Endothelial cell (in vitro differentiated cells): ENCODE measurements around the gene NACA2. TPM values are rescaled to one million over a fixed set of nuclear protein-coding genes. Genes with fewer than 3 reads are reported as not detected.
"Not testable (repeated sequence)": the region's sequence is repeated elsewhere in the genome, so short reads cannot be mapped to it uniquely, and the experiment has no call there.

Source experiments
- DNase-seq: peaks from one replicate; pipeline ENCODE4 v3.0.0; 2021; ENCODE audit warnings: low spot score
- H3K27ac Mint-ChIP-seq: one replicate; pipeline ENCODE4 v1.8.0; 2021; ENCODE audit warnings: mixed read lengths, inconsistent platforms; ENCODE audit not compliant: unreplicated experiment
- H3K27me3 Mint-ChIP-seq: one replicate; pipeline ENCODE4 v1.8.0; 2021; ENCODE audit warnings: mild to moderate bottlenecking, moderate library complexity, mixed read lengths, inconsistent platforms; ENCODE audit not compliant: unreplicated experiment
- H3K36me3 Mint-ChIP-seq: one replicate; pipeline ENCODE4 v1.8.0; 2021; ENCODE audit warnings: mild to moderate bottlenecking, low read depth, mixed read lengths, inconsistent platforms; ENCODE audit not compliant: unreplicated experiment
- H3K4me1 Mint-ChIP-seq: one replicate; pipeline ENCODE4 v1.8.0; 2021; ENCODE audit warnings: mild to moderate bottlenecking, mixed read lengths, inconsistent platforms; ENCODE audit not compliant: unreplicated experiment
- H3K4me3 Mint-ChIP-seq: one replicate; pipeline ENCODE4 v1.8.0; 2021; ENCODE audit warnings: mild to moderate bottlenecking, mixed read lengths, inconsistent platforms; ENCODE audit not compliant: unreplicated experiment
- H3K9me3 Mint-ChIP-seq: one replicate; pipeline ENCODE4 v1.8.0; 2021; ENCODE audit warnings: mixed read lengths, inconsistent platforms; ENCODE audit not compliant: unreplicated experiment
- total RNA-seq: library from RNA; stranded (reverse); fragmentation: NEBNext Ultra II Directional; extraction: Animal tissue kit (Norgen Biotek cat#: 25700); gene quantifications from one replicate; pipeline ENCODE4 v1.2.1, GENCODE V29; 2021; ENCODE audit not compliant: unreplicated experiment
- TF ChIP-seq, protein P1 (sequence below): fragments of 200-600 bp; sonication (generic); IDR thresholded peaks from one replicate; pipeline ENCODE4 v1.5.0; 2021; ENCODE audit warnings: antibody characterized with exemption; ENCODE audit not compliant: unreplicated experiment

NACA2 gene
- total RNA-seq, 1 donor from 2014 or later, result not detected

DNA sequence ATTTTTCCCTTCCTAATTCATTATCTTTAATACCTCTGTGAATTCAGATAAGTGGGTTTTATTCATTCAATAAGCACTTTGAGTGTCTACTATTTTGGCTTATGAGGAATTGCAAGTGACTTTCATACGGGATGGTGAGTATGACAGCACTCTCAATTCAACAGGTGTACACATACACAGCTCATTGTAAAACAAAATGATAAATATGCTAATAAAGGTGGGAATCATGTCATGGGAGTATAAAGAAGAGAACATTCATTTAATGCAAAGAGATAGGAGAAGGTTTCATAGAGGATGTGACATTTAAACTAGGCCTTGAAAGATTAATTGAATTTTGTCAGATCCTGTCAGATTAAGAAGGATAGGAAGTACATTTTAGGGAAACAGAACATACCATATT is 19.4 kb downstream of the NACA2 start:
- Mint-ChIP-seq H3K9me3 (no peaks in the 10 kb centered on the region), H3K27me3 (peaks cover 2% of the 10 kb centered on the region), H3K4me3 (no peak overlapping the region), H3K27ac (no peak overlapping the region), H3K4me1 (no peaks in the 10 kb centered on the region), H3K36me3 (no peaks in the 10 kb centered on the region)
- TF ChIP-seq, protein P1, sequence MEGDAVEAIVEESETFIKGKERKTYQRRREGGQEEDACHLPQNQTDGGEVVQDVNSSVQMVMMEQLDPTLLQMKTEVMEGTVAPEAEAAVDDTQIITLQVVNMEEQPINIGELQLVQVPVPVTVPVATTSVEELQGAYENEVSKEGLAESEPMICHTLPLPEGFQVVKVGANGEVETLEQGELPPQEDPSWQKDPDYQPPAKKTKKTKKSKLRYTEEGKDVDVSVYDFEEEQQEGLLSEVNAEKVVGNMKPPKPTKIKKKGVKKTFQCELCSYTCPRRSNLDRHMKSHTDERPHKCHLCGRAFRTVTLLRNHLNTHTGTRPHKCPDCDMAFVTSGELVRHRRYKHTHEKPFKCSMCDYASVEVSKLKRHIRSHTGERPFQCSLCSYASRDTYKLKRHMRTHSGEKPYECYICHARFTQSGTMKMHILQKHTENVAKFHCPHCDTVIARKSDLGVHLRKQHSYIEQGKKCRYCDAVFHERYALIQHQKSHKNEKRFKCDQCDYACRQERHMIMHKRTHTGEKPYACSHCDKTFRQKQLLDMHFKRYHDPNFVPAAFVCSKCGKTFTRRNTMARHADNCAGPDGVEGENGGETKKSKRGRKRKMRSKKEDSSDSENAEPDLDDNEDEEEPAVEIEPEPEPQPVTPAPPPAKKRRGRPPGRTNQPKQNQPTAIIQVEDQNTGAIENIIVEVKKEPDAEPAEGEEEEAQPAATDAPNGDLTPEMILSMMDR, result no peak
- no peak for DNase-seq

DNA sequence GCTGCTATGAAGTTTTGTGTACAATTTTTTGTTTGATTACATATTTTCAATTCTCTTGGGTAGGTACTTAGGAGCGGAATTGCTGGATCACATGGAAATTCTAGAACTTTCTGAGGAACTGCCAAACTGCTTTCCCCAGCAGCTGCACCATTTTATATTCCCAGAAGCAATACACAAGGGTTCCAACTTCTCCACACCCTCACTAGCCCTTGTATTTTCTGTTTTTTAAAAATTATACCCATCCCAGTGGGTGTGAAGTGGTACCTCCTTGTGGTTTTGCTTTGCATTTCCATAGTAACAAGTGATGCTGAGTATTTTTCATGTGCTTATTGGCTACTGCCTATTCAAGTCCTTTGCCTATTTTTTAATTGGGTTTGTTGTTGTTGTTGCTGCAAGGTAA is 20.9 kb downstream of the NACA2 start:
- no peak overlapping the region for H3K4me3 Mint-ChIP-seq
- no peak overlapping the region for H3K27ac Mint-ChIP-seq
- H3K4me1 Mint-ChIP-seq, result no peaks in the 10 kb centered on the region
- TF ChIP-seq, protein P1, result no peak
- no peak for DNase-seq
- H3K9me3 Mint-ChIP-seq, result no peaks in the 10 kb centered on the region
- no peaks in the 10 kb centered on the region for H3K36me3 Mint-ChIP-seq
- peaks cover 2% of the 10 kb centered on the region for H3K27me3 Mint-ChIP-seq

DNA sequence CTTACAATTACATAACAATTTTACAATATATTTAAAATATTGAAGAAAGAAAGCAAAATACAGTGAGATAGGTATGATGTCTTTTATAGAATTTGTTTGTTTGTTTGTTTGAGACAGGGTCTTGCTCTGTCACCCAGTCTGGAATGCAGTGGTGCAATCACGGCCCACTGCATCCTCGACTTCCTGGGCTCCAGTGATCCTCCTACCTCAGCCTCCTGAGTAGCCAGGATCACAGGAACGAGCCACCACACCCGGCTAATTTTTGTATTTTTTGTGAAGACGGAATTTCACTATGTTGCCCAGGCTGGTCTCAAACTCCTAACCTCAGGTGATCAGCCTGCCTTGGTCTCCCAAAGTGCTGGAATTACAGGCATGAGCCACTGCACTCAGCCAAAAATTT is 21.5 kb downstream of the NACA2 start:
- H3K4me1 Mint-ChIP-seq, H3K4me3 Mint-ChIP-seq, H3K27me3 Mint-ChIP-seq, H3K9me3 Mint-ChIP-seq, DNase-seq, H3K27ac Mint-ChIP-seq, H3K36me3 Mint-ChIP-seq: not testable (repeated sequence)

DNA sequence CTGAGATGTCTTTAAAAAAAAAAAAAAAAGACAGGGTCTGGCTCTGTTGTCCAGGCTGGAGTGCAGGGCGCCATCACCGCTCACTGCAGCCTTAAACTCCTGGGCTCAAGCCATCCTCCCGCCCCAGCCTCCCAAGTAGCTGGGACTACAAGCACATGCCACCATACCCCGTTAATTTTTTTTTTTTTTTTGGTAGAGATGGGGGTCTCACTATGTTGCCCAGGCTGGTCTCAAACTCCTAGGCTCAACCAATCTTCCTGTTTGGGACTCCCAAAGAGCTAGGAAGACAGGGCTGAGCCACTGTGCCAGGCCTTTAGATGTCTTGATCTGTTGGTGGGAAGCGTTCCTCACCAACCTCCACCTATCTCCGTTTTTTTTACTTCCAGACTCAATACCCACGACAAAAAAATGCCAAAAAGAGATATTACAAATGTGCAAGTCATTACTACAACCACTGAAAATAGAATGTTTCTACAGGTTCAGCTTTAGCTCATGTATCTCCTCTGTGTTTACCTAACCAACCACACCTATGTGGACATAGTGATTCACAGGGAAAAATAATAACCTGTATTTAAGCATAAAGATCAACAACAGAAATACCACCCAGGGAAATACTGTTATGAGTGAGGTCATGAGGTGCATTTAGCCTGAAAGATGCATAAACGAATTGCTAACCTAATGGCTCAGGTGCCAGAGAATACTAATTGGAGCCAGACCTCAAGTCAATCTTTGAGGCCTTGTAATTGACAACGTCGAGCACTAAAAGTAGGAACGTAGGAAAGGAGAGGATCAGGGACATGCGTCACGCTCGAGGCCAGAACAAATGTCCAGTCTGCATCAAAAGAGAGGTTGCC is 22.6 kb downstream of the NACA2 start:
- TF ChIP-seq, protein P1, result no peak
- H3K27me3 Mint-ChIP-seq, result peaks cover 2% of the 10 kb centered on the region
- no peaks in the 10 kb centered on the region for H3K9me3 Mint-ChIP-seq
- no peak for DNase-seq
- no peak overlapping the region for H3K27ac Mint-ChIP-seq
- H3K4me1 Mint-ChIP-seq, result no peaks in the 10 kb centered on the region
- no peaks in the 10 kb centered on the region for H3K36me3 Mint-ChIP-seq
- no peak overlapping the region for H3K4me3 Mint-ChIP-seq

DNA sequence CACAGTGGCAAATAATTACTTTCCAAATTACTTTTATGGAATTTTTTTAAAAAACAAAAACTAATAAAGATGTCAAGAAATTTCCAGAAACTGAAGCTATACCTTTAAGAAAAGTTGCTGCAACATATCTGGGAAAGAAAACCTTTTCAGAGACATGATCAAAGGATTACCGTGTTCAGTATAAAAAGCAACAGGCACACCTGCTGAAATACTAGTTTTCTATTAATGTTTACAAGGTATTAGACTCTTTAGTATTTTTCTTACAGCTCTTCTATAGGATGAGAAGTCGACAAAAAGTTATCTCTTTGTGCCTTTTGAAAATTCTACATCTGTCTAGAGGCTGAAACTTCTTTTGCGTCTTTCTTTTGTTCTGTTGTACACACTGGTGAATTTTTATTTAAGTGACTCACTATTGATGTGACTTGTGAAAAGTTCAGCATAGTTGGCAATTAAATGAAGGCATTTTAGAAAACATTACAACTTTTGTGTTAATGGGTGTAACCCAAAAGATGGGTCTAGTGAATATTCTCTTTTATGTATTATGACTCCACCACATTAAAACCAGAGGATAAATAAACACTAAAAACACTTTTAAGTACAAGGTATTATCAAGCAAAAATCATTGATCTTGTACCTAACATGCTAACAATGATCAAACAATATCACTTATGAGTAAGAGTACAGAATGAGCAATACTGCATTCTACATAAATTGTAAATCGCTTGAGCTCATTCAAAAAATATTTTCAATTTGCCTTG is 23.8 kb downstream of the NACA2 start:
- H3K27ac Mint-ChIP-seq, result no peak overlapping the region
- TF ChIP-seq, protein P1, result no peak
- no peaks in the 10 kb centered on the region for H3K4me1 Mint-ChIP-seq
- no peaks in the 10 kb centered on the region for H3K9me3 Mint-ChIP-seq
- H3K27me3 Mint-ChIP-seq, result peaks cover 2% of the 10 kb centered on the region
- no peaks in the 10 kb centered on the region for H3K36me3 Mint-ChIP-seq
- no peak overlapping the region for H3K4me3 Mint-ChIP-seq
- DNase-seq, result no peak

DNA sequence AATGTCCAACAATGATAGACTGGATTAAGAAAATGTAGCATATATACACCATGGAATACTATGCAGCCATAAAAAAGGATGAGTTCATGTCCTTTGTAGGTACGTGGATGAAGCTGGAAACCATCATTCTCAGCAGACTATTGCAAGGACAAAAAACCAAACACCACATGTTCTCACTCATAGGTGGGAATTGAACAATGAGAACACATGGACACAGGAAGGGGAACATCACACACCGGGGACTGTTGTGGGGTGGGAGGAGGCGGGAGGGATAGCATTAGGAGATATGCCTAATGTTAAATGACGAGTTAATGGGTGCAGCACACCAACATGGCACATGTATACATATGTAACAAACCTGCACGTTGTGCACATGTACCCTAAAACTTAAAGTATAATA is 24.6 kb downstream of the NACA2 start:
- not testable (repeated sequence) for H3K4me1 Mint-ChIP-seq, H3K36me3 Mint-ChIP-seq, H3K9me3 Mint-ChIP-seq, H3K27me3 Mint-ChIP-seq, DNase-seq, H3K27ac Mint-ChIP-seq, H3K4me3 Mint-ChIP-seq

DNA sequence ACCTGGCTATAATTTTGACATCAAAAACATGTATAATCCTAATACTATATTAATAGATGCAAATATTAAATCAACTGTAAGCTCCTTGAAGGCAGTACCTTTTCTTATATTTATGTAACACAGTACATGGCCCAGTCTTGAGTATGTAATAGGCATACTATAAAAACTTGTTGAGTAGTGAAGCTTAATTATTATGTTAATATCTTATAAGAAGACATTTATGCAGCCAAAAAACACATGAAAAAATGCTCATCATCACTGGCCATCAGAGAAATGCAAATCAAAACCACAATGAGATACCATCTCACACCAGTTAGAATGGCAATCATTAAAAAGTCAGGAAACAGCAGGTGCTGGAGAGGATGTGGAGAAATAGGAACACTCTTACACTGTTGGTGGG is 25.2 kb downstream of the NACA2 start:
- H3K4me3 Mint-ChIP-seq, H3K36me3 Mint-ChIP-seq, H3K9me3 Mint-ChIP-seq, H3K27me3 Mint-ChIP-seq, DNase-seq, H3K27ac Mint-ChIP-seq, H3K4me1 Mint-ChIP-seq: not testable (repeated sequence)
